ENCODE measurements around the gene LAG3.

LAG3 gene

DNA sequence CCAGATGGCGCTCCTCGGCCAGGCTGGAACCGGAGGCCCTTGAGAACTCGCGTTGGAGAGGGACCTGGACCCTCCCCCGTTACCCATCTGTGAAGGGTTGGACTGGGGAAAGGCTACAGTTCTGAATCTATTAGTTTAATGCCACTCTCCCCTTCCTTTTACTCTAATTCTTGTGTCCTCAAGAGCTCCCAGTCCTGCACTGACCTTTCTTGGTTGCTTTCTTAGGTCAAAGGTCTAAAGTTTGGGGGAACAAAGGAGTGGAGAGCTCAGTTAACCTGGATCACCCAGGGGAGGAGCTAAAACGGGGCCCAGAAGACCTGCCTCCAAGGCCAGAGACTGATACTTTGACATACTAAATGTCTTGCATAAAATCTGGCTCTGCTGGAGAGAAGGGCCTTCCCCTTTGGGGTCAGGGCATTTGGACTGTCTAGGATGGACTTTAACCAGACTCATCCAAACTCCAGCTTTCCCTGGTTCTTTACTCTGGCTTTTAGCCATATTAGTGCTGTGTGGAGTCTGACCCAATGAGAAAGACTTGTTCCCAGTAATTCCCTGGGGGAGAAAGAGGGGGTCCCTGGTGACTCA is 18.5 kb upstream of the LAG3 start:
- DNase-seq: no peak

DNA sequence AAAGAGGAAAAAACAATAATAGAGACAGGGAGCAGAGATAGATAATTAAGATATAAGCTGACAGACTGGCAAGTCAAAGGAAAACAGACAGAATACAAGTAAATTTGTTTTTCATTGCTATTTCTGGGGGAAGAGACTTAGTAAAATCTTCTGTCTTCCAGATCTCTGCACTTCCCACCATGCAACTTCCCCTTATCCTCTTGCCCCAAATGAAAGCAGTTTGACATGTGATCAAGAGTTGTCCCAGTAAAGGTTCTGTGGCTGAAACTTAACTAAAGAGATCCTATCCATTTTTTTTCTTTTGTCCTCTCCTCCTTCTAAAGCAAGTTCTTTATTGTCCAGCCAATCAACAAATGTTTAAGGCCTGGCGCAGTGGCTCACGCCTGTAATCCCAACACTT is 17.9 kb upstream of the LAG3 start:
- DNase-seq: no peak

GRCh38 chr12:6757028-6757690 is 15.2 kb upstream of the LAG3 start:
- DNase-seq: no peak

DNA sequence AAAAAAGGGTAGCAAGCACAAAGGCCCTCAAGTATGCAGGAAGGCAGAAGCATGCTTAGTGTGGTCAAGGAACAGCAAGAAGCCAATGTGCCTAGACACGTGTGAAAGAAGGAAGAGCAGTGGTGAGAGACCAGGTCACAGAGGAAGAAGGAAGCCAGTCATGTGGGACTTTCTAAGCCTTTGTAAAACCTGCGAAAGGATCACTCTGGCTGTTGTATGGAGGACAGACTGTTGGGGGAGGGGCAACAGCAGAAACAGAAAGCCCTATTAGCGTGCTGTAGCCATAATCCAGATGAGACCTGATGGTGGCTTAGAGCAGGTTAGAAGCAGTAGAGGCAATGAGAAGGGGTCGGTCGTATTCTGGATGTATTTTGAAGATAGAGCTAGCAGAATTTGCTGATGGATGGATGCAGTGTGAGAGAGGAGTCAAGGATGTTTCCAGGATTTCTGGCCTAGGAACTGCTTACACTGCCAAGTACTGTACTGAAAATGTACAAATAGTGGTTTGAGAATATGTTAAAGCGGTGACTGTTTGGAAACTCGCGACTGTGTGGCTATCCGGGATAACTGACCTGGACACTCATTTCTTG is 13.7 kb upstream of the LAG3 start:
- DNase-seq: no peak

- DNase-seq: no peak
Observed at GRCh38 chr12:6759741-6760140, 12.6 kb upstream of the LAG3 start.

- DNase-seq: no peak
Observed at GRCh38 chr12:6763380-6763779, 8.9 kb upstream of the LAG3 start.

GRCh38 chr12:6764011-6764828 is 8.1 kb upstream of the LAG3 start:
- peak; percentile 74 for DNase-seq

GRCh38 chr12:6765048-6765633 is 7.2 kb upstream of the LAG3 start:
- DNase-seq: no peak

DNA sequence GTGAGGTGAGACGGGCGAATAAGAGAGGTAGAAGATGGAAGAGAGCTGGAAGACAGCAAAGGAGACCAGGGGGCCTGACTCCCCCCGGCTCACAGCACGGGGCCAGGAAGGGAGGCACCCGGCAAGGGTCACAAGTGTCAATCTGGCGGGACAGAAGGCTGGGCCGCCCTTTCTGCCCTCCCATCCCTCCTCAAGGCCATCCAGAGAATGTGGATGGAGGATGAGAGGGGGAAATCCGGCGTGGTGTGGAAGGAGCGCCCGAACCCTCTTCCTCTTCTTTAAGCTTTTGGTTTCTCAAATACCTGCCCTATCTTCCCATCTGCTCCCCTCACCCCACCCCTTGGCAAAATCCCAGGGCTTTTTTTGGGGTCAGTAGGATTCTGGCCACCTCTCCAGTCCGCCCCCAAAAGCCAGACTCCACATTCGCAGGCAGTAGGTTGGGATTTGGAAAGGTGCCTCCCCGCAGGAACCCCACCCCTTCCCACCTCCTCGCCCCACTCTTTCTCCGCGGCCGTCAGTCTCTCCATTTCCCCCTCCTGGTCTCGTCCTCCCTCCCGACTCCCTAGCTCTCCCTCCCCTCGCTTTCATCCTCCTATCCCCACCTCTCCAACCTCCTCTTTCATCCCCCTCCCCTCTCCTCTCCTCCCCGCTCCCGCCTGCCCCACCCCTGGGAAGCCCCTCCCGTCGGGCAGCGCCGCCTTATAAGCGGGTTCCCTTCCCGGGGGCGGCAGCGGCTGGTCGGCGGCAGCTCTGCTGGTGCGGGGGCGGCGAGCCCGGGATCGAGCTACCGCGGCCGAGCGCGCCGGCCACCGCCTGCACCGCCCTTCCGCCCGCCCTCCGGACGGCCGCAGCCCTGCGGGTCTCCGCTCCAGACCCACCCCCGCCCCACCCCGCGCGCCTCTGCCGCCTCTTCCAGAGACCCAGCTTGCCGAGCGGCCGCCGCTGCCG is 6.4 kb upstream of the LAG3 start, which contains the start of gene PTMS:
TSS of gene PTMS (plus strand) at position 730 of the 948 bp plus-strand sequence. CDS start 343 bp downstream, outside the sequence.
- DNase-seq: no peak

DNA sequence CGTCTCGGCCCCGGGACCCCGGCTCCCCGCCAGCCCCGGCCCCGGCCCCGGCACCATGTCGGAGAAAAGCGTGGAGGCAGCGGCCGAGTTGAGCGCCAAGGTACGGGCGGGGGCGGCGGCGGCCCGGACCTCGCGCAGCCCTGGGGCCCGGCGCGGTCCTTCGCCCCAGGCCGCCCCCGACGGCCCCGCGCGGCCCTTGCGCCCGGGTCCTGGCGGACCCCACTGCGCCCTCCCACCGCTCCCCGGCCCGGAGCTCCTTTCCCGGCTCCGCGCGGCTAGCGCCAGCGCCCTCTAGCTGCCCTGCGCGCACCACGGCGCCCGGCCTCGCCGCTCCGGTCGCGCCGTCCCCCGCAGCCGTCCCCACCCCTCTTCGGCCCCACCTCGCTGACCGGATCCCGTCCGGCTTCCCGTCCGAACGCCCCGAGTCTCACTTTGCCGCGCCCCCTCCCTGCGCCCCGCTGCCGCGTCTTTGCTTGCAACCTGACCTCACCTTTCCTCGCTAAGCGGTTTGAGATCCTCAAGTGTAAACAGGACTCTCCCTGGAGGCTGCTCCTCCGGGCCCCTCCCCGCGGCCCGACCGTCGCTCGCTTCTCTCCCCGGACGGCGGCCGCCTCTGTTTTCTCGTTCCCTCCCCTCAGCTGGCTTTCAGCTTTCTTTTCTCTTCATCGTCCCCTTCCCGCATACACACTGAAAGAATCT is 5.5 kb upstream of the LAG3 start:
- DNase-seq: peak; percentile 35

DNA sequence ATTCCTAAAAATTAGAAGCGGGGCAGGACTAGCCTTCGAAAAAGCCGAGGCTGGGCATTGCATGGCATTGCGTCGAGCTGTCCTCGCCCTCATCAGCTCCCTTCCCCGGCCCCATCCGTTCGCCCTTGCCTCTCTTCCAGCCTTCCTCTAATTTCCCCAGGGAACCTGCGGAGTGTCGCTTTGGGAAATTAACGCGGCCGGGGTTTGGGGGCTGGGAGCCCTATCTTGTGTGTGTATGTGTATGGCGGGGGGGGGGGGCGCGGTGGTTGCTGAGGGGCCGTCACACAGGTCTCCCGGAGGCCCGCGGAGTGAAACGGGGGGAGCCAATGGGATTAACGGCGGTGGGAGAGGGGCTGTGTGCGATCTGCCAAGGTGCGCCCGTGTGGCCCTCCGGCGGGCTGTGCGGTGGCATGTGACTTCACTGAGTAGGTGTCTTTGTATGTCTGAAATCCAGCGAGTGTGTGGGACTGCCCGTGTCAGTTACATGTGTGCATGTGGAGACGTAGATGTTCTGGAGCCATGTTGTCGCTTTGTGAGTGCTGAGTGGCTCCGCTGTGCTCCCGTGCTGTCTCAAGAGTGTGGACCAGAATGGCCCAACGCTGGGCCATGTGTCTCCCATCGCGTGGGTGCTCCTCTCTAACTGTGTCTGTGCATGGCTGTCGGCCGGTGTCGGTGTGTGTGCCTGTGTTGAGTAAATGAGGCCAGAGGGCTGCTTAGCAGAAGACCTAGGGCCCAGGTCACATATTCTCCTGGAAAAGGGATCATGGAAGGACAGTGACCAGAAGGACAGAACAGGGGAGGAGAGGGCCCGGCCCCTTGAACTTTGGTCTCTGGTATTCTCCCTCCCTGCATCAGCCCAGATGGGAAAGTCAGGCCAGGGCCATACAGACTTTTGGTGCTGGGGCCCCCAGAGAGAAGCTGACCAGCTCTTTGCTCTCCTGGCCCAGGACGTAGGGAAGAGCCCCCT is 4.7 kb upstream of the LAG3 start:
- DNase-seq: no peak

GRCh38 chr12:6768437-6768914 is 3.8 kb upstream of the LAG3 start:
- no peak for DNase-seq

- no peak for DNase-seq
Observed at GRCh38 chr12:6768990-6769389, 3.3 kb upstream of the LAG3 start.

GRCh38 chr12:6769666-6770065 is 2.7 kb upstream of the LAG3 start:
- no peak for DNase-seq

DNA sequence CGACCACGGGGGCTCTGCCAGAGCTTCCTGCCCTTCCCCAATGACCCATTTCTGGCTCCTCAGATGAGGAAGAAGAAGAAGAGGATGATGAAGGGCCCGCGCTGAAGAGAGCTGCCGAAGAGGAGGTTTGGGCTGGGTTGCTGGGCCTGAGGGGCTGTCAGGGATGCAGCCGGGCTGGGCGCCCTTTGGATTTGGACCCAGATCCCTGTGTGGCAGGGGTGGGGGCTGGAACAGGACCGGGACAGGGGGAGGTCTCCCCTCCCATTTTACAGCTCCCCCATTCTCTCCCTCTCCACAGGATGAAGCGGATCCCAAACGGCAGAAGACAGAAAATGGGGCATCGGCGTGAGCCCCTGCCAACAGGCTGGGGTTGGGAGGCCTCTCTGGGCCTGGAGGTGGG is 2.2 kb upstream of the LAG3 start:
- no peak for DNase-seq

- DNase-seq: no peak
Observed at GRCh38 chr12:6770600-6770999, 1.7 kb upstream of the LAG3 start.

- DNase-seq: no peak
Observed at GRCh38 chr12:6771091-6771495, 1.2 kb upstream of the LAG3 start.

DNA sequence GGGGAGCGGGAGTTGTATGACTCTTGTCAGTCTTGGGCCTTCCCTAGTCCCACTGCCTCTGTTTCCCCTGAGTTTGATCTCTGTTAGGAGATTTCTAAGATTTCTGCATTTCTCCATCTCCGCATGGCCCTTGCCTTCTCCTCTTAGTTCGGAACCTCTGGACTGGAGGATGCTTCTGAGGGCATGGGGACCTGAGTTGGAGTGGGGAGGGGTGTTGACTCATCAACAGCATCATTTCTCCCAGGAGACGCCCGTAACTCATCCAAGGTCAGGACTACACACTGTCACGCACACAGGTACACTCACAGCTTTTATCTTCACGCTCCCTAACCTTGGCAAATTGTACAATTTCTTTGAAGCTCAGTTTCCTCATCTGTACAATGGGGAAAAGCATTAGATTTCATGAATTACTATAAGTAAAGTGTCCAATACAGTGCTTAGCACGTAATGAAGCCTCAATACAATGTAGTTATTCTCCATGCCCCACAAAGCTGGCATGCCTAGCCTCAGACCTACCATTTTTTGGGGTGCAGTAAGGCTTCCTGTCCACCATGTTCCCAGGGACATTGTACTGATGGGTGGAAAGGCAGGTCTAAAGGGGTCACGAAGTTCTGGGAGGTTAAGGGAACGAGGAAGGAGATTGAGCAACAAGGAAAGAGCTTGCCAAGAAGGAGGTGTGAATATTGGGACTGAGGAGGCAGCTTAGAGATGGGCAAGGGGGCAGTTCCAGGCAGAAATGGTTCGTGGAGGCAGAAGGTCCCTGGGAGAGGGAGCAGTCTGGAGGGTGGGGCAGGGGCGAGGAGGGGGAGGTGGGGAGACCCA is 600 bp upstream of the LAG3 start:
- no peak for DNase-seq

Measured in CD4-positive, alpha-beta T cell treated with Interleukin-4 for 4 hours (primary cell).